Kidney (tissue), 14 donors: ENCODE results near the gene MTA2. TPM values are rescaled to one million over a fixed set of nuclear protein-coding genes. Genes with fewer than 3 reads are reported as not detected.
"Not testable (repeated sequence)": the region's sequence is repeated elsewhere in the genome, so short reads cannot be mapped to it uniquely, and the experiment has no call there.

Source experiments
- DNase-seq, 5 donors: peaks; one replicate each; pipeline ENCODE4 v3.0.0-alpha.2; 2013 to 2020
- FAIRE-seq: peaks from 2 replicates; lab custom pipeline; 2012; peaks lifted over from hg19 to GRCh38; lab: Jason Lieb, UNC
- H3K27ac ChIP-seq, 2 donors: one replicate each; pipeline ENCODE4 v1.7.0; 2013; ENCODE audit warnings: low read depth in 2 of 2, low read length in 2 of 2, inconsistent platforms in 1 of 2
- H3K27me3 ChIP-seq: one replicate; pipeline ENCODE4 v1.7.1; 2013; ENCODE audit warnings: low read length, inconsistent platforms; ENCODE audit not compliant: control insufficient read depth, insufficient read depth
- H3K36me3 ChIP-seq, 3 donors: one replicate each; pipeline versions ENCODE4 v1.7.0 to v1.7.1; 2013; ENCODE audit warnings: low read length in 3 of 3, control low read depth in 1 of 3, inconsistent platforms in 1 of 3; ENCODE audit not compliant: insufficient read depth in 3 of 3, control insufficient read depth in 2 of 3
- H3K4me1 ChIP-seq, 3 donors: one replicate each; pipeline versions ENCODE4 v1.7.0 to v1.7.1; 2013; ENCODE audit warnings: low read length in 3 of 3, inconsistent platforms in 1 of 3, low read depth in 1 of 3; ENCODE audit not compliant: control insufficient read depth in 2 of 3, insufficient read depth in 2 of 3
- H3K4me3 ChIP-seq, 3 donors: one replicate each; pipeline versions ENCODE4 v1.7.0 to v1.8.1; 2013; ENCODE audit warnings: low read length in 3 of 3, control low read depth in 1 of 3, inconsistent platforms in 1 of 3
- H3K9ac ChIP-seq, 3 donors: one replicate each; pipeline versions ENCODE4 v1.7.0 to v1.7.1; 2013; ENCODE audit warnings: low read length in 3 of 3, control low read depth in 1 of 3, inconsistent platforms in 1 of 3
- H3K9me3 ChIP-seq, 3 donors: one replicate each; pipeline versions ENCODE4 v1.7.0 to v1.7.1; 2013; ENCODE audit warnings: low read length in 3 of 3, control low read depth in 1 of 3, inconsistent platforms in 1 of 3; ENCODE audit not compliant: control insufficient read depth in 2 of 3, insufficient read depth in 1 of 3
- intact Hi-C: fragments of 100-400 bp; cut with DNase I; formaldehyde crosslinking; loops from one replicate; pipeline ENCODE4 v1.11.1; 2022
- polyA plus RNA-seq: library from polyadenylated mRNA; stranded (reverse); fragments of 350-450 nt; fragmentation: Illumina TruSeq; extraction: RNeasy Lipid Tissue Mini Kit (QIAGEN cat#74804); gene quantifications from one replicate; pipeline ENCODE4 v1.2.3, GENCODE V29; 2014; ENCODE audit warnings: low read depth, low replicate concordance; ENCODE audit not compliant: insufficient read depth
- total RNA-seq: library from RNA; stranded (reverse); fragmentation: NEBNext Ultra II Directional; extraction: Animal tissue kit (Norgen Biotek cat#: 25700); gene quantifications from one replicate; pipeline ENCODE4 v1.2.1, GENCODE V29; 2021
- TF ChIP-seq, protein P1 (sequence below): IDR thresholded peaks from 3 replicates; pipeline ENCODE4 v1.5.1; 2012; ENCODE audit warnings: mild to moderate bottlenecking, moderate library complexity, borderline replicate concordance; ENCODE audit not compliant: insufficient read depth; ENCODE audit errors: extremely low read depth
- donor health status: control.
- donor health status: control.
- donor health status: control.
- donor health status: control.
- donor health status: control.
- donor health status: DM: yes; HTN: yes; CAD: no.
- donor health status: Normal renal cell carcinoma (clear cell type).

Gene MTA2
- total and polyA plus RNA-seq, 2 donors from 2014 or later, result 34.4 to 71.8 TPM

- DNase-seq (peak in 2 of 5 donors; percentile 61 to 65), FAIRE-seq (no peak)
- peak overlapping the region; percentile 1 to 18 (median 5) for H3K4me3 ChIP-seq
- TF ChIP-seq, protein P1, sequence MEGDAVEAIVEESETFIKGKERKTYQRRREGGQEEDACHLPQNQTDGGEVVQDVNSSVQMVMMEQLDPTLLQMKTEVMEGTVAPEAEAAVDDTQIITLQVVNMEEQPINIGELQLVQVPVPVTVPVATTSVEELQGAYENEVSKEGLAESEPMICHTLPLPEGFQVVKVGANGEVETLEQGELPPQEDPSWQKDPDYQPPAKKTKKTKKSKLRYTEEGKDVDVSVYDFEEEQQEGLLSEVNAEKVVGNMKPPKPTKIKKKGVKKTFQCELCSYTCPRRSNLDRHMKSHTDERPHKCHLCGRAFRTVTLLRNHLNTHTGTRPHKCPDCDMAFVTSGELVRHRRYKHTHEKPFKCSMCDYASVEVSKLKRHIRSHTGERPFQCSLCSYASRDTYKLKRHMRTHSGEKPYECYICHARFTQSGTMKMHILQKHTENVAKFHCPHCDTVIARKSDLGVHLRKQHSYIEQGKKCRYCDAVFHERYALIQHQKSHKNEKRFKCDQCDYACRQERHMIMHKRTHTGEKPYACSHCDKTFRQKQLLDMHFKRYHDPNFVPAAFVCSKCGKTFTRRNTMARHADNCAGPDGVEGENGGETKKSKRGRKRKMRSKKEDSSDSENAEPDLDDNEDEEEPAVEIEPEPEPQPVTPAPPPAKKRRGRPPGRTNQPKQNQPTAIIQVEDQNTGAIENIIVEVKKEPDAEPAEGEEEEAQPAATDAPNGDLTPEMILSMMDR, result no peak
- no peaks in the 10 kb centered on the region for H3K9me3 ChIP-seq
- peaks cover 5 to 63% (median 61%) of the 10 kb centered on the region in 3 donors for H3K4me1 ChIP-seq
- intact Hi-C loops, result no loop called here
- peaks cover 0 to 7% (median 0%) of the 10 kb centered on the region in 3 donors for H3K36me3 ChIP-seq
- H3K27ac ChIP-seq, result peak overlapping the region; percentile 86 to 90
- peak overlapping the region in 2 of 3 donors; percentile 4 to 51 for H3K9ac ChIP-seq
- no peaks in the 10 kb centered on the region for H3K27me3 ChIP-seq
These were observed 49.1 kb downstream of the MTA2 start for GRCh38 chr11:62552485-62553079.

DNA sequence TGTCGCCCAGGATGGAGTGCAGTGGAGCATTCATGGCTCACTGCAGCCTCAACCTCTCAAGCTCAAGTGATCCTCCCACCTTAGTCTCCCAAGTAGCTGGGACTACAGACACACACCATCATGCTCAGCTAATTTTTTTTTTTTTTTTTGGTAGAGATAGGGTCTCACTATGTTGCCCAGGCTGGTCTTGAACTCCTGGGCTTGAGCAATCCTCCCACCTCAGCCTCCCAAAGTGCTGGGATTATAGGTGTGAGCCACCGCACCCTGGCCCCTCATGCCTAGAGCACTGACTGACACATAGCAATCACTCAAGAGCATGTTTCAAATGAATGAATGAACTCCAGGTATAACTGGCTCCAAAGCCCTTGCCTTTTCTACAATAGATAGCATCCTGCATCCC is 51.2 kb downstream of the MTA2 start:
- H3K27me3 ChIP-seq, H3K9me3 ChIP-seq, H3K9ac ChIP-seq, H3K4me3 ChIP-seq, H3K36me3 ChIP-seq, FAIRE-seq, DNase-seq, intact Hi-C loops, H3K27ac ChIP-seq: not testable (repeated sequence)
- H3K4me1 ChIP-seq, result peaks cover 5 to 52% (median 48%) of the 10 kb centered on the region in 3 donors

DNA sequence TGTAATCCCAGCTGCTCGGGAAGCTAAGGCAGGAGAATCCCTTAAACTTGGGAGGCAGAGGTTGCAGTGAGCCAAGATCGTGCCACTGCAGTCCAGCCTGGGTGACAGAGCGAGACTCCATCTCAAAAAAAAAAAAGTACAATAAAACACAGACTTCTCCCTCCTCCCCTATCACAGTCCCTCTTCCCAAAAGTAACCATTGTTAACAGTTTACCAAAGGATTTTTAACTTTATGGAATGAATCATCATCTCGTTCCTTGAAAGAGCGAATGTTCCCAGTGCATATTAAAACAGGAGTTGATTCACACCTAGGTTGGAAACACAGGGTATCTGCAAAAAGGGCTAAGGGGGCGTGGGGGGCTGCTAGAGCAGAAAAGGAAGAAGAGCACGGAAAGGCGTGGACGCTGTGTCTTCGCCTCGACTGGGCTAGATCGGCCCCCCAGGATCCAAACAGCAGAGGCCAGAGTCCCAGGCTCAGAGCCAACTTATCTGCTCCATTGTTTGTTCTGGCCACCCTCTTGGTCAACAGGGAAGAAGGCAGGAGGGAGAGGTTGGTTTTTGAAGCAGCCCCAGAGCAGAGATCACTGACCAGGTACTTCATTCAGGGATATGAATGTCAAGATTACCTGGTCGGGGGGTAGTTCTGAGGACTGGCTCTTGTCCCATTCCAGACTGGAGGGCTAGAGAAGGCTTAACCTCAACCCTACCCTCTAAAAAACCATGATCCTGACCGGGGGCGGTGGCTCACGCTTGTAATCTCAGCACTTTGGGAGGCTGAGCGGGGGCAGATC is 52.9 kb downstream of the MTA2 start:
- Histone ChIP-seq H3K36me3 (no peaks in the 10 kb centered on the region), H3K27me3 (no peaks in the 10 kb centered on the region), H3K4me1 (peaks cover 5 to 37% (median 35%) of the 10 kb centered on the region in 3 donors), H3K27ac (peak overlapping the region in 1 of 2 donors; percentile 44), H3K9me3 (no peaks in the 10 kb centered on the region), H3K9ac (no peak overlapping the region), H3K4me3 (no peak overlapping the region)
- TF ChIP-seq, protein P1, result no peak
- intact Hi-C loops, result loop anchor here (10.0 kb wide), 1 partner anchor 124 kb away; no protein-coding TSS in a partner anchor
- FAIRE-seq (no peak), DNase-seq (peak in 1 of 5 donors; percentile 54)
